Measurements from ENCODE around the gene HS6ST3. TPM values are rescaled to one million over a fixed set of nuclear protein-coding genes. Genes with fewer than 3 reads are reported as not detected.

HS6ST3 gene
- polyA plus RNA-seq, 2 donors: 0.12 to 0.25 TPM

DNA sequence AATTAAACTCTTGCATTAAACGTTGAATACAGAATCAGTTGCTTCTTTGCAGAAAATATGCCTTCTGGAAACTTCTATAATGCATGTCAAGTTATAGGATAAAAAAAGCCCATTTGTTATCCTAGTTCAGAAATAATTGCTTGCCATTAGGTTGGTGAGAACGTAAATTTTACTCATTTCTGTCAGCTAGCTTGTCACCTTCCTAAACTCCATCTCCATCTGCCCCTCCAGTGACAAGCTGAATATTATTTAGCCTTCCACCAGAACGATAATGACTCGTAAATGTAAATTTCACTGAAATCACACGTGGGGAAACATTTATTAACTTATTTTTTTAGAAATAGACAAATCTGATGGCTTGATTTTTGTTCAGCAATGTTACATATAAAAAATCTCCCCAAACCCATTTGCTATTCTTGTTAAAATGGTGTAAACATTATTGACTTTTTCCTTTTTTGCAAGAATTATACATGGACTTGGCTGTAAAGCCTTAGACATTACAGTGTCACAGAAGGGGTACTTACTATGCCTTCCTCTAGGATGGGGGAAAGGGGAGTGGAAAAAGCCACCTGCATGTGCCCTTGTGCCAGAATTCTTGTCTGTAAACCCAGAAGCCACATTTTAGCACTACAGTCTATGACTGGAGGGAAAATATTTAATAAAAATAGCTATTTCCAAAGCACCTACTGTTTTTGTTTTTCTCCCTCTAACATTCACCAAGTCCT is 577.5 kb downstream of the HS6ST3 start:
- H3K36me3 ChIP-seq (ENCODE audit: control insufficient read depth in 2 of 2, insufficient read depth in 2 of 2, low read length in 1 of 2): no peaks in the 10 kb centered on the region
- 71 to 79% methylated on average over 5 of the region's 5 CpGs for WGBS, 2 donors

GRCh38 chr13:96671073-96671472 is 581.2 kb downstream of the HS6ST3 start:
- Histone ChIP-seq H3K4me1 (ENCODE audit: control insufficient read depth in 2 of 2, insufficient read depth in 2 of 2, low read length in 1 of 2) (no peaks in the 10 kb centered on the region), H3K27ac (ENCODE audit: low read depth in 2 of 2, low read length in 1 of 2) (no peak overlapping the region), H3K36me3 (ENCODE audit: control insufficient read depth in 2 of 2, insufficient read depth in 2 of 2, low read length in 1 of 2) (no peaks in the 10 kb centered on the region), H3K9me3 (ENCODE audit: control insufficient read depth in 2 of 2, insufficient read depth in 1 of 2, low read depth in 1 of 2, low read length in 1 of 2) (no peaks in the 10 kb centered on the region), H3K27me3 (ENCODE audit: control insufficient read depth in 1 of 2, insufficient read depth in 2 of 2, low read length in 2 of 2) (no peaks in the 10 kb centered on the region), H3K4me3 (ENCODE audit: low read depth in 1 of 2, low read length in 2 of 2) (no peak overlapping the region)

More for the DNA sequence above, 577.5 kb downstream of the HS6ST3 start:
- H3K9me3 ChIP-seq (ENCODE audit: control insufficient read depth in 2 of 2, insufficient read depth in 1 of 2, low read depth in 1 of 2, low read length in 1 of 2): no peaks in the 10 kb centered on the region
- H3K4me1 ChIP-seq (ENCODE audit: control insufficient read depth in 2 of 2, insufficient read depth in 2 of 2, low read length in 1 of 2): no peaks in the 10 kb centered on the region
- H3K4me3 ChIP-seq (ENCODE audit: low read depth in 1 of 2, low read length in 2 of 2): no peak overlapping the region
- H3K27me3 ChIP-seq (ENCODE audit: control insufficient read depth in 1 of 2, insufficient read depth in 2 of 2, low read length in 2 of 2): no peaks in the 10 kb centered on the region
- no peak overlapping the region for H3K27ac ChIP-seq (ENCODE audit: low read depth in 2 of 2, low read length in 1 of 2)

- Histone ChIP-seq H3K9me3 (ENCODE audit: control insufficient read depth in 2 of 2, insufficient read depth in 1 of 2, low read depth in 1 of 2, low read length in 1 of 2) (no peaks in the 10 kb centered on the region), H3K4me1 (ENCODE audit: control insufficient read depth in 2 of 2, insufficient read depth in 2 of 2, low read length in 1 of 2) (no peaks in the 10 kb centered on the region), H3K27ac (ENCODE audit: low read depth in 2 of 2, low read length in 1 of 2) (no peak overlapping the region), H3K4me3 (ENCODE audit: low read depth in 1 of 2, low read length in 2 of 2) (no peak overlapping the region), H3K36me3 (ENCODE audit: control insufficient read depth in 2 of 2, insufficient read depth in 2 of 2, low read length in 1 of 2) (no peaks in the 10 kb centered on the region), H3K27me3 (ENCODE audit: control insufficient read depth in 1 of 2, insufficient read depth in 2 of 2, low read length in 2 of 2) (no peaks in the 10 kb centered on the region)
These were observed 582.1 kb downstream of the HS6ST3 start for GRCh38 chr13:96672016-96672415.

DNA sequence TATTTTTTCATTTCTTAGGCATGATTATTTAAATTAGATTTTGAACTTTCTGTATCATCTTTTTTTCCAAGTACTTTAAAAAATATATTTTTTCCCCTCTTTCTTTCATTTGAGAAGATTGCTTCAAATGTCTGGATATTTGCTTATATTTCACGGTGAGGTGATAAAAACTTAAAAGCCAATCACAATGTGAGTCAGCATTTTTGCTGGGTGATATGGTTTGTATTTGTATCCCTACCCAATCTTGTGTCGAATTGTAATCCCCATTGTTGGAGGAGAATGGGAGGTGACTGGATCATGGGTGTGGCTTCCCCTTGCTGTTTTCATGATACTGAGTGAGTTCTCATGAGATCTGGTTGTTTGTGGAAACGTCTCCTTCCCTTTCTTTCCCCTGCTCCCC is 583.9 kb downstream of the HS6ST3 start:
- H3K4me3 ChIP-seq (ENCODE audit: low read depth in 1 of 2, low read length in 2 of 2): no peak overlapping the region
- WGBS, 2 donors: 68 to 71% methylated on average over 3 of the region's 3 CpGs
- H3K4me1 ChIP-seq (ENCODE audit: control insufficient read depth in 2 of 2, insufficient read depth in 2 of 2, low read length in 1 of 2): no peaks in the 10 kb centered on the region
- no peaks in the 10 kb centered on the region for H3K27me3 ChIP-seq (ENCODE audit: control insufficient read depth in 1 of 2, insufficient read depth in 2 of 2, low read length in 2 of 2)
- H3K36me3 ChIP-seq (ENCODE audit: control insufficient read depth in 2 of 2, insufficient read depth in 2 of 2, low read length in 1 of 2): no peaks in the 10 kb centered on the region
- H3K9me3 ChIP-seq (ENCODE audit: control insufficient read depth in 2 of 2, insufficient read depth in 1 of 2, low read depth in 1 of 2, low read length in 1 of 2): no peaks in the 10 kb centered on the region
- no peak overlapping the region for H3K27ac ChIP-seq (ENCODE audit: low read depth in 2 of 2, low read length in 1 of 2)

DNA sequence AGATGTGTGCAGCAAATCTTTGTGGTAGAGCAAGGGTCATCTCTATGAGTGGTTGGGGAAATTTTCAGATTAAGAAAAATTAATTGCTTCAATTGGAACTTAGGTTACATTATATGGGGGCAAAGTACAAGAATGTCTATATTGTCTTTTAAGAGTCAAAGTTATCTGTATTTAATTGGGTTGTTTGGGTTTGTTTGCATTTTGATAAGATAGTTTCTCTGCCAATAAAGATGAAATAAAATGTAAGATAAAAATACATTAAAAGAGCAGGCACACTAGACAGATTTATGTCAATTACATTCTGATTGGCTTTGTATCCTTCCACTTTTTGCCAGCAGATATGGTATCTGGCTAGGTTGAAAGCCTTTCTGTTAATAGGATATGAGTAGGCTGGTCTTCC is 587.1 kb downstream of the HS6ST3 start:
- no peaks in the 10 kb centered on the region for H3K4me1 ChIP-seq (ENCODE audit: control insufficient read depth in 2 of 2, insufficient read depth in 2 of 2, low read length in 1 of 2)
- no peak overlapping the region for H3K27ac ChIP-seq (ENCODE audit: low read depth in 2 of 2, low read length in 1 of 2)
- H3K9me3 ChIP-seq (ENCODE audit: control insufficient read depth in 2 of 2, insufficient read depth in 1 of 2, low read depth in 1 of 2, low read length in 1 of 2): no peaks in the 10 kb centered on the region
- no peaks in the 10 kb centered on the region for H3K36me3 ChIP-seq (ENCODE audit: control insufficient read depth in 2 of 2, insufficient read depth in 2 of 2, low read length in 1 of 2)
- no peaks in the 10 kb centered on the region for H3K27me3 ChIP-seq (ENCODE audit: control insufficient read depth in 1 of 2, insufficient read depth in 2 of 2, low read length in 2 of 2)
- H3K4me3 ChIP-seq (ENCODE audit: low read depth in 1 of 2, low read length in 2 of 2): no peak overlapping the region

DNA sequence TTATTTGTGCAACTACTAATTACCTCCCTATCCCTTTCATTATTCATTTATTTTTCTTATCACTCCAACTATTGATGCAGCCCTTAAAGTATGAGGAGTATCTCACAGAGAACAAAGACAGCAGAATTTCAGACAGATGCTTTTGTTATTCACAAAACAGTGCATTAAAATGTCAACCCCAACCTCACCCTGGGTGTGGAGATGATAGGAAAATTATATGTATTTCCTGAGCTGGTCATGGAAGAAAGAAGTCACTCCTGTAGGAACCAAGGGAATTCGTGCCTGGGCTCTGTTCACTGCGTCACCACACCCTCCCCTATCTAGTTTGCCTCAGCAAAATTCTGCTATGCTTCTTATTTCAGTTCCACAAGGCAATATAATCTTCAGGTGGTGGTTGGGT is 588.9 kb downstream of the HS6ST3 start:
- Histone ChIP-seq H3K27ac (ENCODE audit: low read depth in 2 of 2, low read length in 1 of 2) (no peak overlapping the region), H3K9me3 (ENCODE audit: control insufficient read depth in 2 of 2, insufficient read depth in 1 of 2, low read depth in 1 of 2, low read length in 1 of 2) (no peaks in the 10 kb centered on the region), H3K27me3 (ENCODE audit: control insufficient read depth in 1 of 2, insufficient read depth in 2 of 2, low read length in 2 of 2) (no peaks in the 10 kb centered on the region), H3K36me3 (ENCODE audit: control insufficient read depth in 2 of 2, insufficient read depth in 2 of 2, low read length in 1 of 2) (no peaks in the 10 kb centered on the region), H3K4me3 (ENCODE audit: low read depth in 1 of 2, low read length in 2 of 2) (no peak overlapping the region), H3K4me1 (ENCODE audit: control insufficient read depth in 2 of 2, insufficient read depth in 2 of 2, low read length in 1 of 2) (no peaks in the 10 kb centered on the region)
- 56 to 67% methylated on average over 2 of the region's 2 CpGs for WGBS, 2 donors

DNA sequence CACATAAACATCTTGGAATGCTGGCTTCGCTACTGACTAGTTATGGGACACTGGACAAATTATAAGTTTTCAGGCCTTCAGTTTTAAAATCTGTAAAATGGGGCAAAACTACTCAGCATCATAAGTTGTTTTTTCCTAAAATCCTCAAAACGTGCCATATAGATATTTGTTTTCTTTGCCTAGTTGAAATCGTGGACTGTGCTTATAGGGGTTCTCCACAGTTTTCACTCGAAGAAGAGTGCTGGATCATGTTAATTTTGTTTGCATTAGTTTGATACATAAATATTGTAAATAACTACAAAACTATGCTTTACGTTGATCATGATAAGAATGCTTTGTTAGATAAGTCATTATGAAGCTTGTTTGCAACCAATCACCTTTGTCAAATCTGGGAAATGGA is 591.0 kb downstream of the HS6ST3 start:
- Histone ChIP-seq H3K4me3 (ENCODE audit: low read depth in 1 of 2, low read length in 2 of 2) (no peak overlapping the region), H3K27ac (ENCODE audit: low read depth in 2 of 2, low read length in 1 of 2) (no peak overlapping the region), H3K36me3 (ENCODE audit: control insufficient read depth in 2 of 2, insufficient read depth in 2 of 2, low read length in 1 of 2) (no peaks in the 10 kb centered on the region), H3K4me1 (ENCODE audit: control insufficient read depth in 2 of 2, insufficient read depth in 2 of 2, low read length in 1 of 2) (no peaks in the 10 kb centered on the region), H3K27me3 (ENCODE audit: control insufficient read depth in 1 of 2, insufficient read depth in 2 of 2, low read length in 2 of 2) (no peaks in the 10 kb centered on the region), H3K9me3 (ENCODE audit: control insufficient read depth in 2 of 2, insufficient read depth in 1 of 2, low read depth in 1 of 2, low read length in 1 of 2) (no peaks in the 10 kb centered on the region)
- 78 to 90% methylated on average over 5 of the region's 5 CpGs for WGBS, 2 donors

DNA sequence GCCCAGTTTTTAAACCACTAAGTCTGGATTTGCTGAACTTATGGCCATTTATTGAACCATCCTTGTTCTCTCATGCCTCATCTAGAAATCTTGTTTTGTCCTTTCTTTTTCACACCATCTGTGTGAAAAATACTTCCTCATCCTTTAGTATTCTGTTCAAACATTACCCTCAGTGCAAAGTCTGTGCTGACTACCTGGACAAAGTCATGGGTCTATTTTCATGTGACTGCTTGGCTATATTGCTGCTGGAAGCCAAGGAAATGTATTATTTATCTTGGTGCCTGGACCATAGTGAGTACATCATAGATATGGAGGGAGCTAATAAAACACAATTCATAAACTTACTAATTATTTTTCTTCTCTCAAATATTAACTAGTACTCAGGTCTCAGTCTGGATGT is 591.9 kb downstream of the HS6ST3 start:
- H3K4me1 ChIP-seq (ENCODE audit: control insufficient read depth in 2 of 2, insufficient read depth in 2 of 2, low read length in 1 of 2): no peaks in the 10 kb centered on the region
- no peaks in the 10 kb centered on the region for H3K27me3 ChIP-seq (ENCODE audit: control insufficient read depth in 1 of 2, insufficient read depth in 2 of 2, low read length in 2 of 2)
- no peak overlapping the region for H3K4me3 ChIP-seq (ENCODE audit: low read depth in 1 of 2, low read length in 2 of 2)
- H3K9me3 ChIP-seq (ENCODE audit: control insufficient read depth in 2 of 2, insufficient read depth in 1 of 2, low read depth in 1 of 2, low read length in 1 of 2): no peaks in the 10 kb centered on the region
- H3K36me3 ChIP-seq (ENCODE audit: control insufficient read depth in 2 of 2, insufficient read depth in 2 of 2, low read length in 1 of 2): no peaks in the 10 kb centered on the region
- H3K27ac ChIP-seq (ENCODE audit: low read depth in 2 of 2, low read length in 1 of 2): no peak overlapping the region

DNA sequence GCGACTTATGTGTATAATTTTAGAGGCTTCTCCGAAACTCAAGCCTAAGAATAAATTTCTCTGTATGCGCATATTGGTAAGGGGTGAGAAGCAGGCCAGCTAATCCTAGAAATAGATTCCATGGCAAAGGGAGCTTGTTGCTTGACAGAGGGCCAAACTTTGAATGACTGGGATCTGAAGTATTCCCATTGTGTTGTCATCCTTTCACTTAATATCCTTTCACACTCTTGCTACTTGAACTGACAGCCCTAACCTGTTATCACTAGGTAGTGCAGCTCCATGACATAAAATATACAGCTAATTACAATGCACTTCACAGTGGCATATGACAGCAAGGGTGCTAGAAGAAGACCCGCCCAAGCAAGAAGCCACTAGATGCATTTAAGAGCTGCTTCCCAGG is 594.6 kb downstream of the HS6ST3 start:
- H3K9me3 ChIP-seq (ENCODE audit: control insufficient read depth in 2 of 2, insufficient read depth in 1 of 2, low read depth in 1 of 2, low read length in 1 of 2): no peaks in the 10 kb centered on the region
- no peaks in the 10 kb centered on the region for H3K4me1 ChIP-seq (ENCODE audit: control insufficient read depth in 2 of 2, insufficient read depth in 2 of 2, low read length in 1 of 2)
- H3K27ac ChIP-seq (ENCODE audit: low read depth in 2 of 2, low read length in 1 of 2): no peak overlapping the region
- H3K36me3 ChIP-seq (ENCODE audit: control insufficient read depth in 2 of 2, insufficient read depth in 2 of 2, low read length in 1 of 2): no peaks in the 10 kb centered on the region
- no peaks in the 10 kb centered on the region for H3K27me3 ChIP-seq (ENCODE audit: control insufficient read depth in 1 of 2, insufficient read depth in 2 of 2, low read length in 2 of 2)
- no peak overlapping the region for H3K4me3 ChIP-seq (ENCODE audit: low read depth in 1 of 2, low read length in 2 of 2)
- 88 to 91% methylated on average over 4 of the region's 4 CpGs for WGBS, 2 donors

DNA sequence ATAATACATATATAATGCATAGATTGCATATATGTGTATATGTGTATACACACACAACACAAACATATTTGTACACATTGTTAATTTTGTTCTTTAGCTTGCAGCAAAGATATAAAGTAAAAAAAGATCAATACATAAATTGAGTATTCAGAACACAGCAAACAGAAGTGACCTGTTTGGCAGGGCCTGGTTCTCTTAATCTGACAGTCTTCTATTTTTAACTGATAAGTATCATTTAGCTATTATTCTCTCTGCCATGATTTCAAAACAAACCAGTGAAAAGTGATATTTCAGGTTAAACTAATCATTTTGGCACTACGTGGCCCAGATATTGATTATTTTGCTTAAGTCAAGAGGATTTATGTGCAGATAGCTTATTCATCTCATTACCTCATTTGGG is 595.0 kb downstream of the HS6ST3 start:
- no peaks in the 10 kb centered on the region for H3K4me1 ChIP-seq (ENCODE audit: control insufficient read depth in 2 of 2, insufficient read depth in 2 of 2, low read length in 1 of 2)
- WGBS, 2 donors: 64 to 70% methylated on average over 1 of the region's 1 CpG

More for the DNA sequence above, 595.0 kb downstream of the HS6ST3 start:
- Histone ChIP-seq H3K4me3 (ENCODE audit: low read depth in 1 of 2, low read length in 2 of 2) (no peak overlapping the region), H3K9me3 (ENCODE audit: control insufficient read depth in 2 of 2, insufficient read depth in 1 of 2, low read depth in 1 of 2, low read length in 1 of 2) (no peaks in the 10 kb centered on the region), H3K36me3 (ENCODE audit: control insufficient read depth in 2 of 2, insufficient read depth in 2 of 2, low read length in 1 of 2) (no peaks in the 10 kb centered on the region), H3K27ac (ENCODE audit: low read depth in 2 of 2, low read length in 1 of 2) (no peak overlapping the region), H3K27me3 (ENCODE audit: control insufficient read depth in 1 of 2, insufficient read depth in 2 of 2, low read length in 2 of 2) (no peaks in the 10 kb centered on the region)

All from esophagus (tissue), 2 donors.